Astrocyte of the cerebellum (primary cell): ENCODE data around the gene PRDM16.
"Not testable (repeated sequence)": the region's sequence is repeated elsewhere in the genome, so short reads cannot be mapped to it uniquely, and the experiment has no call there.

Experiments
- DNase-seq: peaks from one replicate; pipeline ENCODE4 v3.0.0-alpha.2; 2011; ENCODE audit warnings: low read depth
- H3K4me3 ChIP-seq: 2 replicates; pipeline ENCODE4 v1.5.1; 2011; ENCODE audit warnings: mild to moderate bottlenecking, low read depth, low read length, moderate library complexity
- in situ Hi-C: cut with HindIII; loops from 2 replicates; pipeline ENCODE4 v1.10.0; 2017; ENCODE audit warnings: low sequenced_read_pairs
- TF ChIP-seq, protein P1 (sequence below): IDR thresholded peaks from 2 replicates; pipeline ENCODE4 v1.5.1; 2012; ENCODE audit warnings: low read length, low read depth, moderate library complexity, mild to moderate bottlenecking; ENCODE audit errors: missing control alignments

PRDM16 gene

GRCh38 chr1:3085721-3086120 lies 16.7 kb downstream of the PRDM16 start:
- no peak overlapping the region for H3K4me3 ChIP-seq
- in situ Hi-C loops, result no loop called here
- no peak for DNase-seq
- TF ChIP-seq, protein P1, sequence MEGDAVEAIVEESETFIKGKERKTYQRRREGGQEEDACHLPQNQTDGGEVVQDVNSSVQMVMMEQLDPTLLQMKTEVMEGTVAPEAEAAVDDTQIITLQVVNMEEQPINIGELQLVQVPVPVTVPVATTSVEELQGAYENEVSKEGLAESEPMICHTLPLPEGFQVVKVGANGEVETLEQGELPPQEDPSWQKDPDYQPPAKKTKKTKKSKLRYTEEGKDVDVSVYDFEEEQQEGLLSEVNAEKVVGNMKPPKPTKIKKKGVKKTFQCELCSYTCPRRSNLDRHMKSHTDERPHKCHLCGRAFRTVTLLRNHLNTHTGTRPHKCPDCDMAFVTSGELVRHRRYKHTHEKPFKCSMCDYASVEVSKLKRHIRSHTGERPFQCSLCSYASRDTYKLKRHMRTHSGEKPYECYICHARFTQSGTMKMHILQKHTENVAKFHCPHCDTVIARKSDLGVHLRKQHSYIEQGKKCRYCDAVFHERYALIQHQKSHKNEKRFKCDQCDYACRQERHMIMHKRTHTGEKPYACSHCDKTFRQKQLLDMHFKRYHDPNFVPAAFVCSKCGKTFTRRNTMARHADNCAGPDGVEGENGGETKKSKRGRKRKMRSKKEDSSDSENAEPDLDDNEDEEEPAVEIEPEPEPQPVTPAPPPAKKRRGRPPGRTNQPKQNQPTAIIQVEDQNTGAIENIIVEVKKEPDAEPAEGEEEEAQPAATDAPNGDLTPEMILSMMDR, result no peak

DNA sequence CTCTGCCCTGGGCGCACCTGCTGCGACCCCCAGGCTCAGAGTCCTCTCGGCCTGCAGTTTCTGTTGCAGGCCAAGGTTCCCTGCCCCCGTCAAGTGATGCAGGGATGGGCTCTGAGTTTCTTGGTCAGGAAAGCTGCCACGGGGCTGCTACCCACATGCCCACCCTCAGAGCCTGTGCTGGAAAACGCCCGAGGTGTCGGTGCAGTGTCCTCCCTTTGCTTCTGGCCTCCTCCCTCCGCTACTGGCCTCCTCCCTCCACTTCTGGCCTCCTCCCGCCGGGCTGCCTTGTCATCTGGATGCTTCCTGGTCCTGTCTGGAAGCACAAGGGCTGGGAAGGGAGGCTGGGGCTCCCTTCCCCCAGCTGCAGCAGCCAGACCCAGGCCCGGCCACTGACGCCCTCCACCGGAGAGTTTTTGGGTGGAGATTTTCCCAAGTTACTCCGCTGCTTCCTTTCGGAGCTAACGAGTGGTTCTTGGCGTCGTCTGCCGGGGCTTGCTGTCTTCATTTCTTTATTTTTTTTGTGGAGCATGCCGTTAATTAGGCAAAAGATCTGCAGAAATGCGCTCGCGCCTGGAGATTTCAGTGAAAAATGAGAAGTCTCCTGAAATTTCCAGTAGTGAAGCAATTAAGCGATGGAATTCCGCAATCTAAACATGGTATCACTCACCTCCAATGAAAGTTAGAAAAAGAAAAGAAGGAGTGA lies 17.4 kb downstream of the PRDM16 start:
- DNase-seq, result no peak

GRCh38 chr1:3087049-3087448 lies 18.0 kb downstream of the PRDM16 start:
- TF ChIP-seq, protein P1, result no peak
- in situ Hi-C loops, result no loop called here
- DNase-seq, result no peak

More for the DNA sequence above, 17.4 kb downstream of the PRDM16 start:
- H3K4me3 ChIP-seq, result no peak overlapping the region
- TF ChIP-seq, protein P1, result no peak
- in situ Hi-C loops, result no loop called here

DNA sequence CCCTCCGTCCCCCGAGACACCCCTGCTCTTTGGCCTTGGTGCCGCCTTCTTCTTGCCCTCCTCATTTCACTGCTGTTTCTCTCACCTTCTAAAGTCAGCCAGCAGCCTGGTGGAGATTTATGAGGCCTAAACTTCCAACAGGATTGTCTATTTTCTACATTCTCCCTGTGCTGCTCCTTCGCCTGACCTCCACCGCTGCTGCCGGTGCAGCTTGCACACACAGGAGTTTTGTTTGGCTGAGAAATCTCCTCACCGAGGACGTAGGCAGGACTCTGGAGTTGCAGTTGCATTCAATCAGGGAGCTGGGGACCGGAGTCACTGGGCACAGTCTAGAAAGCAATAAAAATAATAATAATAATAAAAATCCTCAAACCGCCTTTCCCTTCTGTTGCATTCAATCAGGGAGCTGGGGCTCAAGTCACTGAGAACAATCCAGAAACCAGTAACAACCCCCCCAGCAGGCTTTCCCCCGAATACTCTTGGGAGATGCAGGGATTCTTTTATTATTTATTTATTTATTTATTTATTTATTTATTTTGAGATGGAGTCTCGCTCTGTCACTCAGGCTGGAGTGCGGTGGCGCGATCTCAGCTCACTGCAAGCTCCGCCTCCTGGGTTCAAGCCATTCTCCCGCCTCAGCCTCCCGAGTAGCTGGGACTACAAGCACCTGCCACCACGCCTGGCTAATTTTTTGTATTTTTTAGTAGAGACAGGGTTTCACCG lies 19.1 kb downstream of the PRDM16 start:
- DNase-seq, in situ Hi-C loops, H3K4me3 ChIP-seq: not testable (repeated sequence)

More at GRCh38 chr1:3087049-3087448, 18.0 kb downstream of the PRDM16 start:
- H3K4me3 ChIP-seq, result no peak overlapping the region

GRCh38 chr1:3089490-3089889 lies 20.5 kb downstream of the PRDM16 start:
- no peak for DNase-seq
- TF ChIP-seq, protein P1, result no peak
- in situ Hi-C loops, result no loop called here
- no peak overlapping the region for H3K4me3 ChIP-seq

DNA sequence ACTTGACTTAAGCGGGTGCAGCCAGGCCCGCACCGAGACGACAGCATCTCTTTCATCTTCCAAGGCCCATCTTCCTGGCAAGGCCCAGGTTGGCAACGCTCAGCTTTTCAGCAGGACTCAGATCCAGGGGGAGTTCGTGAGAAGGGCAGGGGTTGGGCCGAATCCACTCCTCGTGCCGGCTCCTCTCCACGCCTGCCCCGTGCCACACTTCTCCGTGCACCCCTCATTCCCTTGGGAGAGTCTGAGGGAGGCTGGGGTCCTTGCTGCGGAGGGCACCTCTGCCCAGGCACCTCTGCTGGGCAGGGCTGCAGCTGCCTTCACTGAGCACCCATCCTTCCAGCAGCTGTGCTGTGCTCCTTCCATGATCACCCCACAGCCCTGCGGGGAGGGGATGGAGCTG lies 22.3 kb downstream of the PRDM16 start:
- TF ChIP-seq, protein P1, result no peak
- DNase-seq, result no peak
- in situ Hi-C loops, result no loop called here
- no peak overlapping the region for H3K4me3 ChIP-seq

- TF ChIP-seq, protein P1, result no peak
- no peak for DNase-seq
- in situ Hi-C loops, result no loop called here
- no peak overlapping the region for H3K4me3 ChIP-seq
Observed at GRCh38 chr1:3092530-3092929, 23.5 kb downstream of the PRDM16 start.
